NCI-H2227 treated with DMSO at 0.1 percent for 48 hours (cell line): ENCODE data around the gene KCNJ6.
"Not testable (repeated sequence)": the region's sequence is repeated elsewhere in the genome, so short reads cannot be mapped to it uniquely, and the experiment has no call there.

ENCODE experiments used
- DNase-seq: peaks from one replicate; lab custom pipeline; 2025; lab: John Stamatoyannopoulos, UW

KCNJ6 gene

DNA sequence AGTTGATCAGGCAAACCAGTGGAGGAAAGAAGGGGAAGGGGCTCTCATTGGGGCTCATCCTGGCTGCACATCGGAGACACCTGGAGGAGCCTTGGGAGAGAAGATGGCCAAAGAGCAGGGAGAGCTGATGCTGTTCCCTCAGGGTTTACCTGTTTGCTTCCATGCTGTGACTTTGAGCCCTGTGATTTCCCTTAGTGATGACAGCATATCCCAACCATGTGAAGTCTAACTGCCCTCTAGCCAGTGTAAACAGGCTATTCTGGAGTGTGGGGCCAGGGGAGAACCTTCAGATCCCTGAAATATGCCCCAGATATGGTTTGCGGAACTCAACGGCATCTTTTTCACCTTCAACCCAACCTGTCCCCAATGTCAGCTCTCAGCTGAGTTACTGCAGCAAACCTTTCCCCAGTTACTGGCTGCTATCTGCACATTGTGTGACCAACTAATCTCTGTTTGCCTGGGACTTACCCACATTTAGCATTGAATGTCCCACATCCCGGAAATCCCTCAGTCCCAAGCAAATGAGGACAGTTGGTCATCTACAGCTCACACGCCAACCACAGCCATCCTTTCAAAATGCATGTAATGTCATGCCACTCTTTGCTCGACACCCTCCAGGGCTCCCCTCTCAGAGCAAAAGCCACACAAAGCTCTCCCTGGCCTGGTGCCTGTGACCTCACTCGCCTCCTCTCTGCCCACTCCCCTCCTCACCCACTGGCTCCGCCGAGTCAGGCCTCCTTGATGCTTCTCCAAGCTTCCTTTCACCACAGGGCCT is 242.3 kb downstream of the KCNJ6 start:
- DNase-seq = no peak

- DNase-seq = no peak
These were observed 244.9 kb downstream of the KCNJ6 start for GRCh38 chr21:37671381-37671780.

GRCh38 chr21:37670883-37671282 is 245.4 kb downstream of the KCNJ6 start:
- DNase-seq = no peak

GRCh38 chr21:37669249-37669648 is 247.0 kb downstream of the KCNJ6 start:
- DNase-seq = no peak

DNA sequence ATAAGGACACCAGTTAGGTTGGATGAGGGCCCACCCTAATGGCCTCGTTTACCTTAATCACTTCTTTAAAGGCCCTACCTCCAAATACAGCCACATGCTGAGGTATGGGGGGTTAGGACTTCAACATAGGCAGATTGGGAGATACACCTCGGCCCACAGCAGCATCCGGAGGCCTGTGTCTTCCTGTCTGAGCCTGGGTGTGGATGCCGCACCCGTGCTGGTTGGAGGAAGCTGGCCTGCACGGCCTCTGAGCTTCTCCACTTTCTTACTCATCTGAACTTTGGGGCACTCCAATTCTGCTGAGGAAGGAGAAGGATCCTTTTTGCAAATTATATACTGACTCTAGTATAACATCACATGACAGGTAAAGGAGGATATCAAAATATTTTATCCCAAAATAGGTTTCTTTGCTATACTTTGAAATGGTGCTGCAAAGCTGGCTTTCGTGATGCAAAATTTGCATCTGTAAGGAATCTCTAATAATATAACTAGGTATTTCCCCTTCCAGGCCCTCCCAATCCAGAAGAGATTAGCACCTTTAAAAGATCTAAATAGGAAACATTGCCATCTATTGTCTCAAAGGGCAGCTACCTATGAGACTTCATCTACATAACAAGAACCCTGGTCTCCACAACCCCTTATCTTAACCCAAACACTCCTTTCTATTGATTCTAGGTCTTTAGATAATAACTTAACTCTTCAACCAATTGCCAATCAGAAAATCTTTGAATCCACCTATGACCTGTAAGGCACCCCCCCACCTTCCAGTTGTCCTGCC is 247.6 kb downstream of the KCNJ6 start:
- DNase-seq = no peak

DNA sequence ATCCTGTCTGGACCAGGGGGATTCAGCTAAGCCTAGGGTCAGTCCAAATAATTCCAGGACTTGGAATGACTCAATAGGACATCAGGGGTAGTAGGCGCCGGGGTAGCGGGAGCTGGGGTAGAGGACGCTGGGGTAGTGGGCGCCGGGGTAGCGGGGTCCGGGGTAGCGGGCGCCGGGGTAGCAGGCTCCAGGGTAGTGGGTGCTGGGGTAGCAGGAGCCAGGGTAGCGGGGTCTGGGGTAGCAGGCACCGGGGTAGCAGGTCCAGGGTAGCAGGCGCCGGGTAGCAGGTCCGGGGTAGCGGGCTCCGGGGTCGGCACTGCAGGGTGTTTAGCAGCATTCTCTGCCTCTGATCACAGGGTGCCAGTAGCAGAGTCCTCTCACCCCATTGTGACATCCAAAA is 248.9 kb downstream of the KCNJ6 start:
- DNase-seq = no peak

GRCh38 chr21:37665230-37666024 is 250.8 kb downstream of the KCNJ6 start:
- no peak for DNase-seq

DNA sequence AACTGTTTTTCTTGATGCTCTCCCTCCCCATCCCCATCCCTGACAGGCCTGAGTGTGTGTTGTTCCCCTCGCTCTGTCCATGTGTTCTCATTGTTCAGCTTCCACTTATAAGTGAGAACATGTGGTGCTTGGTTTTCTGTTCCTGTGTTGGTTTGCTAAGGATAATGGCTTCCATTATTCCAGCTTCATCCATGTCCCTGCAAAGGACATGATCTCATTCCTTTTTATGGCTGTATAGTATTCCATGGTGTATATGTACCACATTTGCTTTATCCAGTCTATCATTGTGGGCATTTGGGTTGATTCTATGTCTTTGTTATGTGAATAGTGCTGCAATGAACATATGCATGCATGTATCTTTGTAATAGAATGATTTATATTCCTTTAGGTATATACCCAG is 254.0 kb downstream of the KCNJ6 start:
- not testable (repeated sequence) for DNase-seq

DNA sequence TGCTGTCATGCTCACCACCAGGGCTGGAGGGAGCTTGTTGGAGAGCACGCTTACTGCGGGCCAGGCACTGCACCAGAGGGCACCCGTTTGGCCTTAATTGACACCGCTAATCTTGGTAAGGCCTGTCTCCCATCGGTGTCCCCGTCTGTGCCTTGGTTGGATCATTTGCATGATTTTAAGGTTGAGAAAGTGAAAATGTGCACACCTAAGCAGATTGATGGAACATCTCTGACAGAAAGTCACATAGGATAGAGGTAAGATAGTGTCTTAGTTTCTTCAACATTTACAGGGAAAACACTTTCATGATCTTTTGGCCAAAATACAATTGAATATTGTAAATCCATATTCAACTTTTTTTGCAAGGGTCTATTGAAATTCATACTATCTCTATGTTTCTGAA is 255.5 kb downstream of the KCNJ6 start:
- DNase-seq = no peak

DNA sequence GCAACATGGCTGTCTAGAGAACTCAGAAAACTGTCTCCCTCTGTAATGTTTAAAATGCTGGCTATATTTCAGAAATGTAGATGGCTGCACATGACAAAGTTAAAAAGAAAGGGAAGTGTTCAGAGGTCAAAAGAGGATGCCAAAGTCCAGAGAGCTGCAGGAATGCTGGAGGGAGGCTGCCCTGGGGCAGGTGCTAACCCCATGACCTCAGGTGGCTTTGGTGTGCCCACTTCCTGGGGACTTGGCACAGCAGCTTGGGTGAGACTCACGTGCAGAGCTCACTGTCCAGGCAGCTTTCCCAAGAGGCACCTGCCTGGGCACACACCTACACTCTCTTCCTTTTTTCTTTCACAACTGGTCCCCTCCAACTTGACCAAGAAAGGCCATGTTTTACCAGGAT is 256.4 kb downstream of the KCNJ6 start:
- no peak for DNase-seq

DNA sequence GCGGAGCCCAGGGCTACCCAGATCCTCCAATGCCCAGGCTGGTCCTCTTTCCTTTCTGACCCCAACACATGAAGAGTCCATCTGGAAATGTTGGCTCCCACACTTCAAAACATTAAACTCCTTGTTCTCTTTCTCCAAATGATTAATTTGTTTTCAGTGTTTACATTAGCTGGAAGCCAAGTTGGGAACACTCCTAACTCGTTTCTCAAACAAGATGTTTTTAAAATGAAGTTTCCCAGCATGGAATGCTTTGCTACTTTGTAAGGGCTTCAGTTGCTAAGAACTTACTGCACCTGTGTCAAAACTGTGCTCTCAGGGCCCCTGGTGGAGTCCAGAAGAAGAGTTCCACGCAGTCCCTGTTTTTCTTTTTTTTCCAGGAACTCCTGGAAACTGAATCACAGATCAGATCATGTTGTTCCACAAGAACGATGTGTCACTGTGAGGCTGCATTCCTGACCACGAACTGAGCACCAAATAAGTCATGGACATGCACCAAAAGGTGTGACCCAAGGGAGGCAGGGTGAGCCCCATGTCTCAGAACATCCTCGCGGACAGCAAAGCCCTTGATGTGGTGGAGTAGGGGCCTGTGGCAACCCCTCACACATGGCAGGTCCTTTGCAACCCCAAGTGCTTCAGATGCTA is 257.3 kb downstream of the KCNJ6 start:
- no peak for DNase-seq

- no peak for DNase-seq
These were observed 258.0 kb downstream of the KCNJ6 start for GRCh38 chr21:37658121-37658816.

DNA sequence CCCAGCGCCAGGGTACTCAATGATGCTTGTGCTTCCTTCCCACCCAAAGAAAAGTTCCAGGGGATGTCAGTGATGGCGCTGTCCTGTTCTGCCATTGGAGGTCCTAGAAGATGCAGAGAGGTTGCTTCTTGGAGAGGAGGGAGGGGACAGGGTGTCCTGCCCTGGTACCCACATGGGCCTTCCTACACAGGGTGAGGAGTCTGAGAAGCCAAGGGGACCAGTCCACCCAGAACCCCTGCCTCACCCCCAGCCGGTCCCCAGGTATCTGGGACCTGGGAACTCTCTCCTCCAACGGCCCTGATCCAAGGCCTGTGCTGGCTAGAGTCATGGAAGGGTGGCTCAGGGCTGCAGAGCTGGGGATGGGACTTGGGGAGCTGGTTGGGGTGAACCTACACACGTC is 259.4 kb downstream of the KCNJ6 start:
- DNase-seq = no peak

- DNase-seq = no peak
These were observed 260.5 kb downstream of the KCNJ6 start for GRCh38 chr21:37655611-37656300.

DNA sequence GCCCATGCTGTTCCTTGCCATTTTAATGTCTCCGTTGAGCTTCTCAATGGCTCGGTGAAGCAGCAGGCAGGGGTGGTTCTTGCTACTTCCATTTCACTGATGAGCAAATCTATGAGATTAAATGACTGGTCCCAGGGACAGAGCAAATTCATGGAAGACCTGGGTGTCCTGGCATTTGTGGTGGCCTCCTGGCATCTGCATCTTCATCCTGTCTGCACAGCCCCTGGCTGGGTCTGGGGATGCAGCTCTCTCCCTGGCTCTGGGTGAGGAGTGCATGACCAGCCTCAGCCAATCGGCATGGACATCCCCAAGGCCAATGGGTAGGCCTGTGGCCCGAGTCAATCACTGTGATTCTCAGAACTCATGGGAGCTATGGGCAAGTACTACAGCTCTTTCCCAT is 261.7 kb downstream of the KCNJ6 start:
- no peak for DNase-seq

DNA sequence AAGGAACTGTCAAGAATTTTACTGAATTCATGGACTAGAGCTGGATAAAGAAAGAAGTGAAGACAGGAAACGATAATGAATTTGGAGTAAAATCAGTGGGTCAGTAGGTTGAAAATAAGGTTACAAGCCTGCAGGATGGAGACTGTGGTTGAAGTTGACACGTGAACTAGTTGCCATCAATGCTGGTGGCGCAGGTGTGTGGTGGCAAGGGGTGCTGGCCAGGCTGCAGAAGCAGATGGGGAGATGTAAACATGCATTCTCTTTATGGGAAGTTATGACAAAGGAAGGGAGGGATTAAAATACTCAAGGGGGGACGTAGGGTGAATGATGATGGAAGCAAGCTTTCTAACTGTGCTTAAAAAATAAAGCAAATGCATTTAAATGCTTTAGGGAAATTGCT is 263.1 kb downstream of the KCNJ6 start:
- no peak for DNase-seq

- DNase-seq = no peak
These were observed 268.5 kb downstream of the KCNJ6 start for GRCh38 chr21:37647781-37648180.

GRCh38 chr21:37646761-37647160 is 269.5 kb downstream of the KCNJ6 start:
- not testable (repeated sequence) for DNase-seq

DNA sequence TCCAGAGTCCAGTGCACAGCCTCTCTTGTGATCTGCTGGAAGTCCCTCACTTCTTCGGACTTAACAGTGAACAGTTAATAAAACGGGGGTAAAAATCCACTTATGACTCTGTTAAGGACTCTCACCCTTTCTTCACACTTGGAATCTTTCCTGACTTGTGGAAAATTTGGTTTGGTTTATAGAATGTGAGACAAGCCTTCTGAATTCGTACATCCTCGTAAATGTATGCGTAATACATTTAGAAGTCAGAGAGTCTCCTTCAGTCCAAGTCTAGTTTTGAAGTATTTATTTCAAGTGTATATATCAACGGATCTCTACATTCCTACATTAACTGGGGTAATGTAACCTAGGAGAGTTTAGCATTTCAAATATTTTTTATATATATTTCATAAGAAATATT is 270.4 kb downstream of the KCNJ6 start:
- DNase-seq = no peak

DNA sequence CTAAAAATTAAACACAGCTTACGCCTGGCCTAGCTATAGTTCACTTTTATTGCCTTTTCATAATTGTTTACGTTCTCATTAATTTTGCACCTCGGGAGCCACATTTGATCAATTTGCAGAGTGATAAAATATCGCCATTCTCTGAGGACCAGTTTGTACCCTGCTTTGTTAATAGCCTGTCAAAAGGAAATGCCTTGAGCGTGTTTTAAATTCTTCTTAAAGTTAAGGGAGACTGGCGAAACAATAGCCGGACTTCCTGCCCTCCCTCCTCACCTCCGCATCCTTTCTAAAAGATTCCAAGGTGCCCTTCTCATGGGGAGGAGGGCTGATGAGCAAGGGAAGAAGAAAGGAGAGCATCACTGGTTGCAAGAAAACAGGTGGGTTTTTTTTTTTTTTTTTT is 271.6 kb downstream of the KCNJ6 start:
- no peak for DNase-seq

DNA sequence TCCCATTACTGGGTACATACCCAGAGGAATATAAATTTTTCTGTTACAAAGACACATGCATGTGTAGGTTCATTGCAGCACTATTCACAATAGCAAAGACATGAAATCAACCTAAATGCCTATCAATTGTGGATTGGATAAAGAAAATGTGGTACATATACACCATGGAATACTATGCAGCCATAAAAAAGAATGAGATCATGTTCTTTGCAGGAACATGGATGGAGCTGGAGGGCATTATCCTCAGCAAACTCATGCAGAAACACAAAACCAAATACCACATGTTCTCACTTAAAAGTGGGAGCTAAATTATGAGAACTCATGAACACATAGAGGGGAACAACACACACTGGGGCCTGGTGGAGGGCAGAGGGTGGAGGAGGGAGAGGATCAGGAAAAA is 272.4 kb downstream of the KCNJ6 start:
- not testable (repeated sequence) for DNase-seq
